AG20443 (cell line): Measurements from ENCODE around the gene NPIPA7.
"Not testable (repeated sequence)": the region's sequence is repeated elsewhere in the genome, so short reads cannot be mapped to it uniquely, and the experiment has no call there.

Source experiments
- DNase-seq: peaks from one replicate; pipeline ENCODE4 v3.0.0; 2012; ENCODE audit warnings: low spot score, mixed read lengths

NPIPA7 gene

GRCh38 chr16:16378840-16379239 is at the start of gene NPIPA7:
Gene NPIPA7 (plus strand): TSS chr16:16379140. CDS start chr16:16379245, 105 bp downstream.
- DNase-seq: not testable (repeated sequence)

GRCh38 chr16:16331466-16331865 is 47.5 kb upstream of the NPIPA7 start:
- DNase-seq: not testable (repeated sequence)

DNA sequence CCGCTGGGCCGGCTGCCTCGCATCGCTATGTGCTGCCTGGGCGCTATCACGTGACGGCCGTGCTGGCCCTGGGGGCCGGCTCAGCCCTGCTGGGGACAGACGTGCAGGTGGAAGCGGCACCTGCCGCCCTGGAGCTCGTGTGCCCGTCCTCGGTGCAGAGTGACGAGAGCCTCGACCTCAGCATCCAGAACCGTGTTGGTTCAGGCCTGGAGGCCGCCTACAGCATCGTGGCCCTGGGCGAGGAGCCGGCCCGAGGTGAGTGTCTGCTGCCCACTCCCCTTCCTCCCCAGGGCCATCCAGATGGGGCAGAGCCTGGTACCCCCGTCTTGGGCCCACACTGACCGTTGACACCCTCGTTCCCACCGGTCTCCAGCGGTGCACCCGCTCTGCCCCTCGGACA is 21.4 kb upstream of the NPIPA7 start:
- not testable (repeated sequence) for DNase-seq

- DNase-seq: not testable (repeated sequence)
Observed at GRCh38 chr16:16358539-16359240, 20.2 kb upstream of the NPIPA7 start.

- not testable (repeated sequence) for DNase-seq
Observed at GRCh38 chr16:16363595-16363994, 15.3 kb upstream of the NPIPA7 start.

DNA sequence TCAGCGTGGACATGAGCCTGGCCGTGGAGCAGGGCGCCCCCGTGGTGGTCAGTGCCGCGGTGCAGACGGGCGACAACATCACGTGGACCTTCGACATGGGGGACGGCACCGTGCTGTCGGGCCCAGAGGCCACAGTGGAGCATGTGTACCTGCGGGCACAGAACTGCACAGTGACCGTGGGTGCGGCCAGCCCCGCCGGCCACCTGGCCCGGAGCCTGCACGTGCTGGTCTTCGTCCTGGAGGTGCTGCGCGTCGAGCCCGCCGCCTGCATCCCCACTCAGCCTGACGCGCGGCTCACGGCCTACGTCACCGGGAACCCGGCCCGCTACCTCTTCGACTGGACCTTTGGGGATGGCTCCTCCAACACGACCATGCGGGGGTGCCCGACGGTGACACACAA is 14.8 kb upstream of the NPIPA7 start:
- DNase-seq: not testable (repeated sequence)

DNA sequence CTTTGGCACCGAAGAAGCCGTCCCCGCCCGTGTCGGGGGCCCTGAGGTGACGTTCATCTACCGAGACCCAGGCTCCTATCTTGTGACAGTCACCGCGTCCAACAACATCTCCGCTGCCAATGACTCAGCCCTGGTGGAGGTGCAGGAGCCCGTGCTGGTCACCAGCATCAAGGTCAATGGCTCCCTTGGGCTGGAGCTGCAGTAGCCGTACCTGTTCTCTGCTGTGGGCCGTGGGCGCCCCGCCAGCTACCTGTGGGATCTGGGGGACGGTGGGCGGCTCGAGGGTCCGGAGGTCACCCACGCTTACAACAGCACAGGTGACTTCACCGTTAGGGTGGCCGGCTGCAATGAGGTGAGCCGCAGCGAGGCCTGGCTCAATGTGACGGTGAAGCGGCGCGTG is 14.2 kb upstream of the NPIPA7 start:
- not testable (repeated sequence) for DNase-seq

GRCh38 chr16:16365319-16365718 is 13.6 kb upstream of the NPIPA7 start:
- not testable (repeated sequence) for DNase-seq

- DNase-seq: not testable (repeated sequence)
Observed at GRCh38 chr16:16365851-16366250, 13.1 kb upstream of the NPIPA7 start.

DNA sequence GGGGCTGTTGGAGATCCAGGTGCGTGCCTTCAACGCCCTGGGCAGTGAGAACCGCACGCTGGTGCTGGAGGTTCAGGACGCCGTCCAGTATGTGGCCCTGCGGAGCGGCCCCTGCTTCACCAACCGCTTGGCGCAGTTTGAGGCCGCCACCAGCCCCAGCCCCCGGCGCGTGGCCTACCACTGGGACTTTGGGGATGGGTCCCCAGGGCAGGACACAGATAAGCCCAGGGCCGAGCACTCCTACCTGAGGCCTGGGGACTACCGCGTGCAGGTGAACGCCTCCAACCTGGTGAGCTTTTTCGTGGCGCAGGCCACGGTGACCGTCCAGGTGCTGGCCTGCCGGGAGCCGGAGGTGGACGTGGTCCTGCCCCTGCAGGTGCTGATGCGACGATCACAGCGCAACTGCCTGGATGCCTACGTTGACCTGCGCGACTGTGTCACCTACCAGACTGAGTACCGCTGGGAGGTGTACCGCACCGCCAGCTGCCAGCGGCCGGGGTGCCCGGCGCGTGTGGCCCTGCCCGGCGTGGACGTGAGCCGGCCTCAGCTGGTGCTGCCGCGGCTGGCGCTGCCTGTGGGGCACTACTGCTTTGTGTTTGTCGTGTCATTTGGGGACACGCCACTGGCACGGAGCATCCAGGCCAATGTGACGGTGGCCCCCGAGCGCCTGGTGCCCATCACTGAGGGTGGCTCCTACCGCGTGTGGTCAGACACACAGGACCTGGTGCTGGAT is 12.2 kb upstream of the NPIPA7 start:
- DNase-seq: not testable (repeated sequence)

DNA sequence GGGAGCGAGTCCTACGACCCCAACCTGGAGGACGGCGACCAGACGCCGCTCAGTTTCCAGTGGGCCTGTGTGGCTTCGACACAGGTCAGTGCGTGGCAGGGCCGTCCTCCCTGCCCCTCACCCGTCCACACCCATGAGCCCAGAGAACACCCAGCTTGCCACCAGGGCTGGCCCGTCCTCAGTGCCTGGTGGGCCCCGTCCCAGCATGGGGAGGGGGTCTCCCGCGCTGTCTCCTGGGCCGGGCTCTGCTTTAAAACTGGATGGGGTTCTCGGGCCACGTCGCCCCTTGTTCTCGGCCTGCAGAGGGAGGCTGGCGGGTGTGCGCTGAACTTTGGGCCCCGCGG is 11.7 kb upstream of the NPIPA7 start:
- not testable (repeated sequence) for DNase-seq

DNA sequence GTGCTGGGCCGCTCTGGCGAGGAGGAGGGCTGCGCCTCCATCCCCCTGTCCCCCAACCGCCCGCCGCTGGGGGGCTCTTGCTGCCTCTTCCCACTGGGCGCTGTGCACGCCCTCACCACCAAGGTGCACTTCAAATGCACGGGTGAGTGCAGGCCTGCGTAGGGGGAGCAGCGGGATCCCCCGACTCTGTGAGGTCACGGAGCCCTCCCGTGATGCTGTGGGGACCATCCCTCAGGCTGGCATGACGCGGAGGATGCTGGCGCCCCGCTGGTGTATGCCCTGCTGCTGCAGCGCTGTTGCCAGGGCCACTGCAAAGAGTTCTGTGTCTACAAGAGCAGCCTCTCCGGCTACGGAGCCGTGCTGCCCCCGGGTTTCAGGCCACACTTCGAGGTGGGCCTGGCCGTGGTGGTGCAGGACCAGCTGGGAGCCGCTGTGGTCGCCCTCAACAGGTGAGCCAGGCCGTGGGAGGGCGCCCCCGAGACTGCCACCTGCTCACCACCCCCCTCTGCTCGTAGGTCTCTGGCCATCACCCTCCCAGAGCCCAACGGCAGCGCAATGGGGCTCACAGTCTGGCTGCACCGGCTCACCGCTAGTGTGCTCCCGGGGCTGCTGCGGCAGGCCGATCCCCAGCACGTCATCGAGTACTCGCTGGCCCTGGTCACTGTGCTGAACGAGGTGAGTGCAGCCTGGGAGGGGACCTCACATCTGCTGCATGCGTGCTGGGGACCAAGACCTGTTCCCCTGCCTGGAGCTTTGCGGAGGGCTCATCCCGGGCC is 9.7 kb upstream of the NPIPA7 start:
- not testable (repeated sequence) for DNase-seq

DNA sequence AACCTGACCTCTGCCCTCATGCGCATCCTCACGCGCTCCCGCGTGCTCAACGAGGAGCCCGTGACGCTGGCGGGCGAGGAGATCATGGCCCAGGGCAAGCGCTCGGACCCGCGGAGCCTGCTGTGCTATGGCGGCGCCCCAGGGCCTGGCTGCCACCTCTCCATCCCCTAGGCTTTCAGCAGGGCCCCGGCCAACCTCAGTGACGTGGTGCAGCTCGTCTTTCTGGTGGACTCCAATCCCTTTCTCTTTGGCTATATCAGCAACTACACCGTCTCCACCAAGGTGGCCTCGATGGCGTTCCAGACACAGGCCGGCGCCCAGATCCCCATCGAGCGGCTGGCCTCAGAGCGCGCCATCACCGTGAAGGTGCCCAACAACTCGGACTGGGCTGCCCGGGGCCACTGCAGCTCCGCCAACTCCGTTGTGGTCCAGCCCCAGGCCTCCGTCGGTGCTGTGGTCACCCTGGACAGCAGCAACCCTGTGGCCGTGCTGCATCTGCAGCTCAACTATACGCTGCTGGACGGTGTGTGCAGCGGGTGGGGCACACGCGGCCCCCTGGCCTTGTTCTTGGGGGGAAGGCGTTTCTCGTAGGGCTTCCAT is 7.7 kb upstream of the NPIPA7 start:
- DNase-seq: not testable (repeated sequence)

DNA sequence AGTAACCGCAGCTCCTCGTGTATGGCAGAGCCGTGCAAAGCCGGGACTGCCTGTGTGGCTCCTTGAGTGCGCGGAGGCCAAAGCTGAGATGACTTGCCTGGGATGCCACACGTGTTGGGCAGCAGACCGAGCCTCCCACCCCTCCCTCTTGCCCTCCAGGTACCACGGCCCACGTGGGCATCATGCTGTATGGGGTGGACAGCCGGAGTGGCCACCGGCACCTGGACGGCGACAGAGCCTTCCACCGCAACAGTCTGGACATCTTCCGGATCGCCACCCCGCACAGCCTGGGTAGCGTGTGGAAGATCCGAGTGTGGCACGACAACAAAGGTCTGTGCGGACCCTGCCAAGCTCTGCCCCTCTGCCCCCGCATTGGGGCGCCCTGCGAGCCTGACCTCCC is 4.7 kb upstream of the NPIPA7 start:
- not testable (repeated sequence) for DNase-seq

GRCh38 chr16:16399685-16400084 is 20.7 kb downstream of the NPIPA7 start:
- DNase-seq: not testable (repeated sequence)

DNA sequence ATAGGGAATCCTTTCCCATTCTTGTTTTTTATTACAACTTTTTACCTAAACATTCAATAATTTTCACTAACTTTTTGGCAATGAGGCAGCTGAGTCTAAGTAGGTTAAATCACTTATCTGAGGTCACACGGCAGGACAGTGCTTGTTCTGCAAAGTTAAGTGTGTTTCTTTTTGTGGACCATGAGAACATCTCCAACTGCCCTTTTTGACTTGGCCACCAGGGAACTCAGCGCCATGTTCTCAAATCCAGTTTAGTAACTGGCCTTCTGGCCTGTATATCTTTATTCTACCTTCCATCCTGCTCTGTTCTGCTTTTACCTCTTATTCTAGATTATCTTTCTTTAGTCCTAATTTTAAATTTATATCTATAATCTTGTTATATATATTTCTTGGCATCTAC is 23.4 kb downstream of the NPIPA7 start:
- not testable (repeated sequence) for DNase-seq

DNA sequence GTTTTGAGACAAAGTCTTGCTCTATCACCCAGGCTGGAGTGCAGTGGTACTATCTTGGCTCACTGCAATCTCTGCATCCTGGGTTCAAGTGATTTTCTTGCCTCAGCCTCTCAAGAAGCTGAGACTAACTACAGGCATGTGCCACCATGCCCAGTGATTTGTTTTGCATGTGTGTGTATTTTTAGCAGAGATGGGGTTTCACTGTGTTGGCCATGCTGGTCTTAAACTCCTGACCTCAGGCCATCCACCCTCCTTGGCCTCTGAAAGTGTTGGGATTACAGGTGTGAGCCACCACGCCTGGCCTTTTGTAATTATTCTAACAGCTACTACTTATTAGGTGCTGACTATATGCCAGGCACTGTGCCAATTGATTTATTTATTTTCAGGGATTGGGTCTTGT is 25.3 kb downstream of the NPIPA7 start:
- not testable (repeated sequence) for DNase-seq

DNA sequence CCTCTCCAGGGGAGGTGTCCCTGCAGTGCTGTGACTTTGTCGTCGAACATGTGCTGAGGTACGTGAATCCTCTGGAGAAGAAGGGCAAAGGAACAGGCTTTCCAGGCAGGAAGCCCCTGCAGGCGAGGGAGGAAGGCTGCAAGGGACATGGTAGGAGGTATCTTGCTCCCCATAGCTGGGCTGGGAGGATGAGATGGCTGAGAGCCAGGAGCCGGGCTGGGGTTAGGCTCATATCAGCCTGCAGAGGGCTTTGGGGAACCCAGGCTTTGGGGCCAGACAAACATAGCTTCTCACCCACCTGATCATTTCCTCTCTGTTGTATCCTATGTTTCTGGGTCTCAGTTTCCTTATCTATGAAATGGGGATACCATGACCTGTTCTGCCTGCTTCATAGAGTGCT is 26.5 kb downstream of the NPIPA7 start:
- not testable (repeated sequence) for DNase-seq

- not testable (repeated sequence) for DNase-seq
Observed at GRCh38 chr16:16408430-16408829, 29.5 kb downstream of the NPIPA7 start.

GRCh38 chr16:16413773-16414172 is 34.8 kb downstream of the NPIPA7 start:
- DNase-seq: not testable (repeated sequence)

DNA sequence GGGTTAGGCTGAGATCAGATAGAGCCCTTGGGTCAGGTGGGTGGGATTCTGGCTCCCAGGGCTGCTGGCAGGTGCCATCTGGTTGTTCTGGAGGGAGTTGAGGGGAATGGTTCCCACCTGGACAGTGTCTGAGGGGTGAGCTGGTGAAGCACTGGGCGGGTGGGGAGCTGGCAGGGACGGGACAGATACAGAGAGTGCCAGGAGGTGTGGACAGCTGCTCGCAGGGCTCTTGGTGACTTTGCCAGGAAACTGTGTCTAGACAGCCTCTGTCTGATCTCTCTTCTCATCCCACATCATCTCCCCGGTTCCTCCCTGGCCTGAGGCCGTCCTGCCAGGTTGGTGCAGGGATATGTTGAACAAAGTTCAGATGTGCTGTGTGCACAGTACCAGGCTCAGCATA is 38.1 kb downstream of the NPIPA7 start:
- DNase-seq: not testable (repeated sequence)

DNA sequence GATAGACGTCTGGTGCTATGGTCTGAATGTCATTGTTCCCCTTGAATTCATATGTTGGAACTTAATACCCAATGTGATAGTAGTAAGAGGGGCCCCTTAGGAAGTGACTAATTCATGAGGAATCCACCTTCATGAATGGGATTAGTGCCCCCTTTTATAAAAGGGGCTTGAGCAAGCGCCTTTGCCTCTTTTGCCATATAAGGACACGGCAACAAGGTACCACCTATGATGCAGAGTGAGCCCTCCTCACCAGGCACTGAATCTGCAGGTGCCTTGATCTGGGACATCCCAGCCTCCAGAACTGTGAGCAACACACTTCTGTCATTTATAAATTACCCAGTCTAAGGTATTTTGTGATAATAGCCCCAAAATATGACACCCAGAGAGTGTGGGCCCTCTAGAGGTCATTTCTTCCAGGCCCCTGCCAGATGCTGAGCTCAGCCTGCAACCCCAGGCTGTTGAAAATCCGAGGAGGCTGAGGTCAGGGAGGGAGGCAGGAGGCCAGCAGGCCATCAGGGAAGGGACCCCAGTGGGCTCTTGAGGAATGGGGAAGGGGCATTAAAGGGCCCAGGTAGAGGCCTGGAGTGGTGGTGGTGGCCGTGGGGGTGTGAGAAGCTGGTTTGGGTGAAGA is 39.1 kb downstream of the NPIPA7 start:
- DNase-seq: not testable (repeated sequence)
